NCI-H1436 treated with DMSO at 0.1 percent for 48 hours (cell line): ENCODE results near the gene PML.
"Not testable (repeated sequence)": the region's sequence is repeated elsewhere in the genome, so short reads cannot be mapped to it uniquely, and the experiment has no call there.

ENCODE experiments used
- DNase-seq: peaks from one replicate; lab custom pipeline; 2025; lab: John Stamatoyannopoulos, UW

Gene PML

DNA sequence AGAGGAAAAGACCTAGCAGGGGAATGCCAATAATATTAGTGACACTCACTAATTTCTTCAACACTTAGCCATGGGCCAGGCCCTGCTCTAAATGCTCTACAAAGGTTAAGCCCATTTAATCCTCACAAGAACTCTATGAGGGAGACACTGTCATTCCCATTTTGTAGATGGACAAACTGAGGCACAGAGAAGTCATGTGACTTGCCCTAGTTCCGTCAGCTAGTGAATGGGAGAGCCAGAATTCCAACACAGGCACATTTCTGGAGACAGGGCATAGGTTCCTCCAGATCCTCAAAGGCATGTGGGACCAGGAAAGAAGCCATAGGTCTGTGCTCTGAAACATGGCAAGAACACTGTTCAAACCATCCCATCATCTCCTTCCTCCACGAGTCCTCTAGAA is 36.7 kb upstream of the PML start:
- no peak for DNase-seq

DNA sequence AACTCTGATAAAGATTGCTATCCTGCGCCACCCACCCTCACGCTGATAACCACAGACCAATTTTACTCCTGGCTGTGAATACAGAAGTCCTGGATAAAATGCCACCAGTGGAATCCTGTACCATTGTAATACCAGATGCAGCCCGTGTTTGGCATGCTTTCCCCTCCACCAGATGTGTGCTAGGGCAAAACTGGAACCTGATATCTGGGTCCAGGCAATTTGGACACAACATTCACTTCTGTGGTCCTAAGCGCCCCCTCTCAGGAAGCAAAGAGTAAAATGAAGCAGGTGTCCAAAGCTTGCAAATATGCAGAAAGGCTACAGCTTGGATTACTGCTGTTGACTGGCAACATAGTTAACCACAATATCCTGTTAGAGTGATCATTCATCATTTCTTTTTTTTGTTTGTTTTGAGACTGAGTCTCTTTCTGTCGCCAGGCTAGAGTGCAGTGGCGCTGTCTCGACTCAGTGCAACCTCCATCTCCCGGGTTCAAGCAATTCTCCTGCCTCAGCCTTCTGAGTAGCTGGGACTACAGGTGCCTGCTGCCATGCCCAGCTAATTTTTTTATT is 35.4 kb upstream of the PML start:
- no peak for DNase-seq

GRCh38 chr15:73959801-73960200 is 34.7 kb upstream of the PML start:
- DNase-seq: no peak

GRCh38 chr15:73960472-73961070 is 33.9 kb upstream of the PML start:
- DNase-seq: not testable (repeated sequence)

GRCh38 chr15:73962433-73962832 is 32.1 kb upstream of the PML start:
- DNase-seq: no peak

- DNase-seq: no peak
Measured at GRCh38 chr15:73964736-73965093, 29.8 kb upstream of the PML start.

- DNase-seq: no peak
Measured at GRCh38 chr15:73965094-73965757, 29.3 kb upstream of the PML start.

DNA sequence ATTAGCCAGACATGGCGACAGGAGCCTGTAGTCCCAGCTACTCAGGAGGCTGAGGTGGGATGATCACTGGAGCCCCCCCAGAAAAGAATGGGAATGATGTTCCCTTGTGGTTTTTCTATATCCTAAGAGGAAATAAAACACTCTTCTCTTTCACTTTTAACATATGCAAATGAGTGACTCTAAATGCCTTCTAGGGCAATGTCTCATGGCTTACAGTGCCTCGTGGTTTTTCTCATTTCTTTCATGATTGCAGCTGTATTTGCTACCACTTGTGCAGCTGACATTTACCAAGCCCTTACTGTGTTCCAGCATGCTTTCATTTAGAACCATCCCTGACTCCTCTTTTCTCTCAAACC is 28.8 kb upstream of the PML start:
- no peak for DNase-seq

- DNase-seq: no peak
Measured at GRCh38 chr15:73968461-73968860, 26.1 kb upstream of the PML start.

DNA sequence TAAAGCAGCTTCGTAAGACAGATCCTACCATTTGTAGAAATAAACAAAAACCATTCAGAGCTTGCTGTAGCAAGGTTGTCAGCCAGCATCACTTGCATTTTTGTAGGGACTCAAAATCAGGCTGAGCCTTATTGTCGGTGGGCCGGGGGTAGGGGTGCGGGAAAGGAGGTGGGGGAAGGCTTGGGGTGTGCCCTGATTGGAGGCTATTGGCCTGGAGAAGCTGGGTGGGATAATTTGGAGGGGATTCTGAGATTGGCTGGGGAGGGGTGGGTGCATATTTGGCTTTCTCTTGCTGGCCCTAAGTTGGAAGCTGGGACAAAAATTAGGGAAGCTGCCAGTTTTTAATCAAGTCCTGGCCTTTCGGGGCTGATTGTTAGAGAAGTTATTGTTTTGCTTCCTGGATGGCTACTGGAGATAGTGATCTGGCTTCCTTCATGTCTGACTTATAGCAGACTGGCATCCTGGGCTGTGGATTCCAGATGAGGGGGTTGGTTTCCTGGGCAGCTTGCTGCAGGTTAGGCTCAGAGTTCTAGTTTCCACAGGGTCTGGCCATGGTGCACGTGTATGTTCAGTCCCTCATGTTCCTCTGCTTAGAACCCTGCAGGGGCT is 25.3 kb upstream of the PML start:
- DNase-seq: no peak

GRCh38 chr15:73972984-73973682 is 21.4 kb upstream of the PML start:
- DNase-seq: no peak

- not testable (repeated sequence) for DNase-seq
Measured at GRCh38 chr15:73973683-73974200, 20.8 kb upstream of the PML start.

DNA sequence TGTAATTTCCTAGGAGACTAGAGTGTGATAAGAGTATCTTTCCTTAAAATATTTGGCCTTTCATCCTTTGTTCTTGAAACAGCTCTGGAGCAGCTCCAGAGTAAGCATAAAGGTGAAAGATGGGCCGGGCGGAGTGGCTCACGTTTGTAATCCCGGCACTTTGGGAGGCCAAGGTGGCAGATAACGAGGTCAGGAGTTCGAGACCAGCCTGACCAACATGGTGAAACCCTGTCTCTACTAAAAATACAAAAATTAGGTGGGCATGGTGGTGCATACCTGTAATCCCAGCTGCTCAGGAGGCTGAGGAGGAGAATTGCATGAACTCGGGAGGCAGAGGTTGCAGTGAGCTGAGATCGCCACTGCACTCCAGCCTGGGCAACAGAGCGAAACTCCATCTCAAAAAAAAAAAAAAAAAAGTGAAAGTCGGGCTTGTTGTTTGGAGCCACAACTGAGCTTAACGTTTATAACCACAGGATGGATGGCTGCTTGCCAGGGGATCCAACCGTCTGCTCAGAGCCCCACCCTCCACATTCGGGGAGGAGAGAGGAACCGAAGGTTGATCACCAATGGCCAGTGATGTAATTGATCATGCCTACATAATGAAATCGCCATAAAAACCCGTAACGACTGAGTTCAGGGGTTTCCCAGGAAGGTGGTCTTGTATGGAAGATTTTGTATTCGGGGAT is 18.9 kb upstream of the PML start:
- DNase-seq: not testable (repeated sequence)

- DNase-seq: no peak
Measured at GRCh38 chr15:73978896-73979295, 15.6 kb upstream of the PML start.

DNA sequence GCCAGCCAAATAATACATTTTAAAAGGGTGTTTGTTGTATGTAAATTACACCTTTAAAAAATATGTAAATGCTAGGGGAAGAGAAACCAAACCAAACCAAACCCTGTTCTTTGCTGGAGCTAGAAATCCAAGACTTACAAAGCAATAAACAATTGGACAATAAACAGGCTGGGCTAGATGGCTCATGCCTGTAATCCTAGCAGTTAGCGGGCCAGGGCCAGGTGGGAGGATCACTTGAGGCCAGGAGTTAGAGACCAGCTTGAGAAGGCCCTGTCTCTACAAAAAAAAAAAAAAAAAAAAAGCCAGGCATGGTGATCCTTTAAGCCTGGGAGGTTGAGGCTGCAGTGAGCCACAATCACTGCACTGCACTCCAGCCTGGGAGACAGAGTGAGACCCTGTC is 14.9 kb upstream of the PML start:
- no peak for DNase-seq

GRCh38 chr15:73981761-73982221 is 12.7 kb upstream of the PML start:
- DNase-seq: no peak

GRCh38 chr15:73982222-73982962 is 12.1 kb upstream of the PML start:
- DNase-seq: no peak

DNA sequence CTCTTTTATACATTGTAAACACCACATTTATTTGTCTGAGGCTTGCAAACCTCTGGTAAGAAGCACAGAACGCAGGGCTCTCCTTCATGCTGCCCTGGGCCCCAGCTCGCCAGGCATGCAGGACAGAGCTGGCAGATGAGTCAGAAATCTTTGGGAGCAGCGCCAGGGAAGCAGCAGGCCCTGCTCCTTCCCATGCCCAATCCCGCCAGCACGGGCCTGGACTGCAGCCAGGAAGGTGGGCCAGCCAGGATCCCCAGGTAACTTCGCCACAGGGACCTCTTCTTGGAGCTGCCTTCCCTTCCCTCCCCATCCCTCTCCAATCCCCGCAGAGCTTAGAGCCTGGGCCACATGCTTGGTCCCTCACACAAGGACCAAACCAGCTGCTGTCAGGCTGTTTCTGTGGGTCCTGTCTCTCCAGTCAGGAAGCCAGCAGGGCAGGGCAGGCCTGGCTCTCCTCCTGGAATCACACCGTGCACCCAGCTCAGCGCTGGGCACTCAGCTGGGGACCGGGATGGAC is 11.2 kb upstream of the PML start:
- no peak for DNase-seq

DNA sequence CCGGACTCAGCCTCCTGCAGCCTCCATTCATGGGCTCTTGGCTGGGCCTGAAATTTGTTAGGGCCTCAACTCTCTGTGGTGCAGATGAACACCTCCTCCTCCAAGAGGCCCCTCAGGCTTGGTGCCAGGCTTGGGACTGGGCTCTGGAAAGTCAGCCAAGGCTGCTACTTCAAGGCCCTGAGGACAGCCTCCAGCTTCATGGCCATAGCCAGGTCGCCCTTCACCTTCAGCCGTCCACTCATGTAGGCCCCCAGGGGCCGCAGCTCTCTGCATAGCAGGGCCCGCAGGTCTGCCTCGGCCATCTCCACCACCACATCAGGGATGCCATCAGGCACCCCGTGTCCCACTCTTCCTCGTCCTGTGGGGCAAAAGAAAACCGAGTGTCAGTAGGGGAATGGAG is 10.7 kb upstream of the PML start:
- no peak for DNase-seq

- DNase-seq: no peak
Measured at GRCh38 chr15:73984208-73984979, 10.1 kb upstream of the PML start.
